Stimulated activated CD4-positive, alpha-beta T cell treated with anti-CD3 and anti-CD28 coated beads, Interleukin-4, amount 100 ng/mL, for 1 hour (primary cell): ENCODE data around the gene ENTHD1.
"Not testable (repeated sequence)": the region's sequence is repeated elsewhere in the genome, so short reads cannot be mapped to it uniquely, and the experiment has no call there.

Experiments
- DNase-seq: peaks from one replicate; pipeline ENCODE4 v3.0.0-alpha.2; 2020

ENTHD1 gene

DNA sequence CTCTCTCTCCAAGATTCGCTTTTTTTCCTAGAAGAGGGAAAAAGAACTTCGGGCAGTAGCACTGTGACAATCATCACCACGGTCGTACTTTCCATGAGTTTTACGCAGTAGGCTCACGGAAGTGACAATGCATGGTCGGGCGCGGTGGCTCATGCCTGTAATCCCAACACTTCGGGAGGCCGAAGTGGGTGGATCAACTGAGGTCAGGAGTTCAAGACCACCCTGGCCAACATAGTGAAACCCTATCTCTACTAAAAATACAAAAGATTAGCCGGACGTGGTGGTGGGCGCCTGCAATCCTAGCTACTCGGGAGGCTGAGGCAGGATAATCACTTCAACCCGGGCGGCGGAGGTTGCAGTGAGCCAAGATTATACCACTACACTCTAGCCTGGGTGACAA, 30.7 kb upstream of the ENTHD1 start:
- DNase-seq = no peak

- DNase-seq = no peak
These were observed 30.1 kb upstream of the ENTHD1 start for GRCh38 chr22:39923696-39924095.

DNA sequence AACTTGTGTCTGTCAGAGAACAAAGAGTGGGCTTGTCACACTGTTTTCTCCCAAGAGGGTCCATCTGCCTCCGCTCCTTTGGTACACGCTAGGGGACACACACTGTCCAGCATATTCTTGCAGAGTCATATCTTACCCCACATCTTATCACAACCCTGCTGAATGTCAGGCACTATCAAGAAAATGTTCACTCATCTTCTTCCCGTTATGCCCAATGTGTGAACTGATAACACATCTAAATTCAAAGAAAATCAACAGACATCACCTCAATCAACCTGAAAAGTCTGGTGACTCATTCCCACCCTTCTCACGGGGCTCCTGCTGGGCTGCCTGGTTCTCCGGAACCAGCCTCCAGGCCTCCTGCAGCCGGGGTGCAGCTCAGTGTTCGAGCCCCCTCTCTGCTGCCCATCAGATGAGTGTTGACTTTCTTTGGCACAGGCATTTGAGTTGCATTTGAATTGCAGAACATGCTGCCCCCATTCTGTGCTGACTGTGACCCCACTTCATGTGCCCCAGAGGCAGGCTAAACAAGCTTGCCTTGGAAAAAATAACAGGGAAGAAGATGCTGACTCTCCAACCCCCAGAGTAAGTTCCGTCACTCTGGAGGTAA, 26.7 kb upstream of the ENTHD1 start:
- DNase-seq = peak; percentile 65

GRCh38 chr22:39917776-39918495, 24.4 kb upstream of the ENTHD1 start:
- DNase-seq = no peak

DNA sequence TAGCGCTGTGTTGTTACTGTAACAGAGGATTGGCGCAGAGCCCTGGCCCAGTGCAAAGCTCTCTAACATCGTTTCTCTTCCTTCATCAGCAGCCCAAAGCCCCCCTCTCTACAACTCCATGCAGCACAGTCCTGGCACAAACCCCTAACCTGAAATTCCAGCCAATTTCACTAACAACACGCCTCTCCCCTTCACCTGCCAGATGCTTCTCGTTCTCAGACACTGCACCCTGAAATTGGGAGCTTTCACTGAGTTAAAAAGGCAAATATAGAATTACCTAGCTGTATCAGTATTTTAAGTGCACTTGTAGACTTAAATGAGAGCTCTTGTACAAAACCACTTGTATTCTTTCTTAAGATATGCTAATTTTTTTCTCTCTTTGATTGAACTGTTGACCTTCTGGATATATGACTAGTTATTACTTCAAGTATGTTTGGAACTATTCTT, 23.7 kb upstream of the ENTHD1 start:
- no peak for DNase-seq

DNA sequence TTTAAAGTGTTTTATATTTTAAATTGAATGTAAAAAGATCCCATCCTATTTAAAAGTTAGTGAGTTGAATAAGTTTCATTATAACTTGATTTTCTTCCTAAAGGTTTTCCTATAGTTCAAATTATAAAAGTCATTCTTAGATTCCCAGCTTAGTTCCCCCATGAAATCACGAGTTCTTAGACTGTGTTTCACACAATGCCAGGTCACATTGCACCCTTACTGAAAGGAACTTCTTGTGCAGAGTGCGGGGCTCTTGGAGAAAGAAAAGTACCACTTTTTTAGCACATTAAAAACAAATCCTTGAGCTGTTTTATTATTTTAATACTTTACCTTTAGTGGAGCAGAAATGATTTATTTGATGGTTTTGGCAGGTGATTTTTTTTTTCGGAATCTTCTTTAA, 22.9 kb upstream of the ENTHD1 start:
- DNase-seq = no peak

- no peak for DNase-seq
These were observed 21.8 kb upstream of the ENTHD1 start for GRCh38 chr22:39915295-39915726.

DNA sequence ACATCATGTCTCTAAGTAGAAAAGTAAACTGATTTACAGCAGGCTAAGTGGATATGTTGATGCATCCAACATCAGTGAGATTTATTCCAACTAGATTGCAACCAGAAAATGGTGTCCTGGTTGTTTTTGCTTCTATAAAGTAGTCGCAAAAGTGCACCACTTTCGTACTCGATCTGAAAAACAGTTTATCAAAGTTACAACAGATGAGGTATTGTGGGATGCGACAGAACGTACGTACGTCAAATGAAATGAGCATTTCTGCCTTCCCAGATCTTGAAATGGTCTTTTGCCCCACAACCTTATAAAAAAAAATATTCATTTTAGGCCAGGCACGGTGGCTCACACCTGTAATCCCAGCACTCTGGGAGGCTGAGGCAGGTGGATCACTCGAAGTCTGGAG, 21.0 kb upstream of the ENTHD1 start:
- no peak for DNase-seq

- no peak for DNase-seq
These were observed 20.3 kb upstream of the ENTHD1 start for GRCh38 chr22:39913886-39914285.

- no peak for DNase-seq
These were observed 19.8 kb upstream of the ENTHD1 start for GRCh38 chr22:39913321-39913720.

GRCh38 chr22:39910876-39911613, 17.5 kb upstream of the ENTHD1 start:
- DNase-seq = no peak

GRCh38 chr22:39908737-39909136, 15.2 kb upstream of the ENTHD1 start:
- DNase-seq = no peak

GRCh38 chr22:39908136-39908535, 14.6 kb upstream of the ENTHD1 start:
- DNase-seq = no peak

GRCh38 chr22:39907605-39908097, 14.1 kb upstream of the ENTHD1 start:
- DNase-seq = no peak

DNA sequence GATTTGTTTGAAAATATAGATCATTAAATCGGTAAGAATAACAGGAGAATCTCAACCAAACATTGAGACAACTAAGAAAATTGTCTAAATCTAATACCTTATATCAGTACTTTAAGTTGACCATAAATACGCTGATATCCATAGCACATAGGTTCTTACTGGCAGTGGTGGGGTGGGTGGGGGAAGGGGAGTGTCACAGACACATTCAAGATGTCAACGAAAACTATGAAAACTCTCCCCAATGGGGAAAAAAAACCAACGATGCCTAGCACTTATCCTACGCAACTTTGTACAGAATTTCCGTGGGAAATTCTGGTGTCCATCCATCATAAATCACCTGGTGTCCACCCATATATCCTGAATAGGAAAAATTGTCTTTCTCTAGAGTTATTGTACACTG, 13.5 kb upstream of the ENTHD1 start:
- DNase-seq = peak; percentile 37

- DNase-seq = no peak
These were observed 12.6 kb upstream of the ENTHD1 start for GRCh38 chr22:39906207-39906606.

DNA sequence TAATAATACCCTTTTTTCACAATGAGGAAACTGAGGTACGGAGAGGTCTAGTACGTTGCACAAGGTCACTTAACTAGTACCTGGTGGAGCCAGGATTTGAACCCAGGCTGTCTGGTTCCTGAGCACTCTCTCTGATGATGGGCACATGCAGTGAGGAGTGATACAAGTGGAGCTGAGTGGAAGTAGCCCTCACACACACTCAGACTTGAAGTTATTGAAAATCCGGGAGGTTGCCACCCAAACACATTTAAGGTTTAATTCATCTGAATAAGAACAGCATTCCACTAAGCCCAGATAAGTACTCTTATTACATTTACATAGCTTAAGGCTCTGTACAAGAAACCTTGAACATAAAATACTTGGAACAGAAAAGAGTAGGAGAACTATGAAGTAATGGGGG, 12.1 kb upstream of the ENTHD1 start:
- DNase-seq = no peak

- no peak for DNase-seq
These were observed 11.3 kb upstream of the ENTHD1 start for GRCh38 chr22:39904862-39905261.

GRCh38 chr22:39904024-39904423, 10.5 kb upstream of the ENTHD1 start:
- DNase-seq = not testable (repeated sequence)

DNA sequence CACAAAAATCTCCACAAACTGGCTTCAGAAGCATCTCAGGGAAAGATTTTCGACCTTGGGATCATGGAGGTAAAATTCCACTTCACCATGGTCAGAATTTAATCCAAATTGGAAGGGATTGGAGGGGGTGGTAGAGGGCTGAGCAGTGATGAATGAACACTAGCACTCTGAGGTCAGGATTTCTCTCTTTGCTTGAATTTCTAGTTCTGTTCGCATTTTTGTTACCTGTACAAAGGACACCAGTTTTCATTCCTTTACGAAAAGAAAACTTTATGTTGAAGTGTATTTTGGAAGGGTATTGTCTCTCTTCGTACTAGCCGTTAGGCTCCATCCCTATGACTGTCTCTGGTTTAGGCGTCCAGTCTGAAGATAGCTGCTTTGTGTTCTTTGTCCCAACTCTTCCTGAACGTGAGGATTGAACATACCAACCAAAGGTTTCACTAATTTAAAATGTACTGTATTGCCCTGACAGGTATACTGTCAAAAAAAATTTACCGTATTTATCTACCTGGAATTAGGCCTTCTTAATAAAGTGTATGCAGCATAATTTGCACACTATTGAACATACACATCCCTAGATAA, 8.1 kb upstream of the ENTHD1 start:
- DNase-seq = no peak

DNA sequence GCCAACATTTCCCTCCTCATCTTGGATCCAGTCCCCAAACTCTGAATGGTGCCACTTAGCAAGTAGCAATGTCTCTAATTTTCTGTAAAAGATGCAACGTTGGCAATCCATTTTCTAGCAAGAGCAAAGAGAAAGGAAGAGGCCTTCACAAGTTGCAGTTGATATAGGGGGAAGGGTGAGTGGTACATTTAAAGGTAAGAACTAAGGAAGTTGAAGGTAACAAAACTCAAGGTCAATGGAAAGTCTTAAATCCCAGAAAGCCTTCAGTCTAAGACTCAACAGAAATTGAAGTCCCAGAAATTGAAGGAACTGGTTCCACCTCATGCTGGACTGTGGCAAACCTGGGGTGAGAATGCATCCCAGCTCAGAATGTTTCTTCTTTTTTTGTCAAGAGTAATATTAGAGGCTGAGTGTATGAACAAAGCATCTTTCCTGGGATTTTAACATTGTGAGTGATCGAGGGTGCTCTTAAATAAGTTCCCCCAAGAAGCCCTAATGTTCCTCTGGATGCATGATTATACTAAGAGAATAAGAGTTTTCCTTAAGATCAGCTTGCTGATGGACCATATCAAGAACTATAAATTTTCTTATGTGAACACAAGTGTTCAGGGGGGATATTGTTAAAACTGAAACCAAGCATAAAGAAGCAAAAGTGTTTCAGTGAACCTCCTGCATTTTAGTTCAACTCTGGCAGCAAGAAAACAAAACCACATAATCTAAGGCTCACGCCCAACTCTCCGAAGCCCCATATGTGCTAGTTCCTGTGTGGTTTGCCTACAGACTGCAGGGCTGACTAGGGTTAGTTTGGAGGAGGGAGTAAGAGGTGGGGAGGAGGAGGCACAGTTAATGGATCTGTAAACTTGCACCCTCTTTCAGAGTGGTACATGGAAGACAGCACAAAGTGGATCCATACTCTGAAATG, 7.0 kb upstream of the ENTHD1 start, which contains the start of gene GRAP2:
Gene GRAP2 (plus strand): TSS at position 779 of the 922 bp plus-strand sequence. CDS start 46,023 bp downstream, outside the sequence.
- DNase-seq = no peak

- no peak for DNase-seq
These were observed 5.4 kb upstream of the ENTHD1 start for GRCh38 chr22:39898997-39899396.
